Ascending aorta (tissue), 2 donors: ENCODE results near the gene ZNF385B. TPM values are rescaled to one million over a fixed set of nuclear protein-coding genes. Genes with fewer than 3 reads are reported as not detected.
"Not testable (repeated sequence)": the region's sequence is repeated elsewhere in the genome, so short reads cannot be mapped to it uniquely, and the experiment has no call there.

Experiments
- DNase-seq, 2 donors: peaks; one replicate each; pipeline ENCODE4 v3.0.0-alpha.2; 2019; ENCODE audit warnings: low spot score in 2 of 2
- H3K27ac ChIP-seq, 2 donors: fragments of 200-600 bp; sonication (generic); one replicate each; pipeline ENCODE4 v1.5.1; 2016 to 2017; ENCODE audit warnings: mild to moderate bottlenecking in 1 of 2
- H3K27me3 ChIP-seq: fragments of 200-600 bp; sonication (generic); one replicate; pipeline ENCODE4 v1.5.1; 2017
- H3K36me3 ChIP-seq, 2 donors: fragments of 200-600 bp; sonication (generic); one replicate each; pipeline ENCODE4 v1.5.1; 2016
- H3K4me1 ChIP-seq, 2 donors: fragments of 200-600 bp; sonication (generic); one replicate each; pipeline ENCODE4 v1.5.1; 2016 to 2017; ENCODE audit warnings: mild to moderate bottlenecking in 1 of 2
- H3K4me3 ChIP-seq, 2 donors: fragments of 200-600 bp; sonication (generic); one replicate each; pipeline ENCODE4 v1.5.1; 2016 to 2017; ENCODE audit warnings: mild to moderate bottlenecking in 1 of 2
- H3K9me3 ChIP-seq, 2 donors: fragments of 200-600 bp; sonication (generic); one replicate each; pipeline ENCODE4 v1.5.1; 2016
- CTCF ChIP-seq, 3 experiments: fragments of 200-600 bp in 2 of 3; fragments of 450-650 bp in 1 of 3; sonication (generic) in 2 of 3; IDR thresholded peaks; one replicate each; pipeline ENCODE4 v1.5.1; 2016 to 2019; ENCODE audit warnings: antibody characterized with exemption in 3 of 3, mild to moderate bottlenecking in 1 of 3, moderate library complexity in 1 of 3
- intact Hi-C: fragments of 100-400 bp; cut with DNase I; formaldehyde crosslinking; loops from one replicate; pipeline ENCODE4 v1.15.1; 2023
- total RNA-seq: library from RNA; depleted of rRNA; stranded (reverse); fragments of >200 nt; gene quantifications from one replicate; pipeline ENCODE4 v1.1.0, GENCODE V29; 2016

The ZNF385B gene
- total RNA-seq, 1 donor from 2014 or later, result 0.21 TPM

DNA sequence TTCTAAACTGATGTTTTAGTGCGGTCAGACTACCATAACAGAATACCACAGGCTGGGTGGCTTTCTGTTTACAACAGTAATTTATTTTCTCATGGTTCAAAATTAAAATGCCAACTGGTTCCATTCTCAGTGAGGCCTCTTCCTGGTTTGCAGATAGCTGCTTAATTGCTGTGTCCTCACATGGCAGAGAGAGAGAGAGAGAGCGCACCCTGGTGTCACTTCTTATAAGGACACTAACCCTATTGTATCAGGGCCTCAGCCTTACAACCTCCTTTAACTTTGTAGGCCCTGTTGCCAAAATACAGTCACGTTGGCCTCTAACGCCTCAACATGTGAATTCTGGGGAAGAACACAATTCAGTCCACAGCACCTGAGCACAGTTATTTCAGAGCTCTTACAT lies 37.5 kb upstream of the ZNF385B start:
- no peak overlapping the region for H3K27ac ChIP-seq
- DNase-seq, result no peak
- H3K4me1 ChIP-seq, result no peaks in the 10 kb centered on the region
- H3K9me3 ChIP-seq, result no peaks in the 10 kb centered on the region
- H3K27me3 ChIP-seq, result no peaks in the 10 kb centered on the region
- intact Hi-C loops, result no loop called here
- no peak for TF ChIP-seq CTCF (IDR thresholded peaks at IDR 0.05)
- H3K4me3 ChIP-seq, result no peak overlapping the region
- no peaks in the 10 kb centered on the region for H3K36me3 ChIP-seq

- no peak overlapping the region for H3K4me3 ChIP-seq
- H3K9me3 ChIP-seq, result no peaks in the 10 kb centered on the region
- no peaks in the 10 kb centered on the region for H3K4me1 ChIP-seq
- no peak overlapping the region for H3K27ac ChIP-seq
- no peaks in the 10 kb centered on the region for H3K36me3 ChIP-seq
- no peaks in the 10 kb centered on the region for H3K27me3 ChIP-seq
- no peak for DNase-seq
- intact Hi-C loops, result no loop called here
- TF ChIP-seq CTCF (IDR thresholded peaks at IDR 0.05), result no peak
These were observed 32.2 kb upstream of the ZNF385B start for GRCh38 chr2:179893616-179894015.

GRCh38 chr2:179891237-179891636 lies 29.8 kb upstream of the ZNF385B start:
- no peak for TF ChIP-seq CTCF (IDR thresholded peaks at IDR 0.05)
- no peaks in the 10 kb centered on the region for H3K4me1 ChIP-seq

DNA sequence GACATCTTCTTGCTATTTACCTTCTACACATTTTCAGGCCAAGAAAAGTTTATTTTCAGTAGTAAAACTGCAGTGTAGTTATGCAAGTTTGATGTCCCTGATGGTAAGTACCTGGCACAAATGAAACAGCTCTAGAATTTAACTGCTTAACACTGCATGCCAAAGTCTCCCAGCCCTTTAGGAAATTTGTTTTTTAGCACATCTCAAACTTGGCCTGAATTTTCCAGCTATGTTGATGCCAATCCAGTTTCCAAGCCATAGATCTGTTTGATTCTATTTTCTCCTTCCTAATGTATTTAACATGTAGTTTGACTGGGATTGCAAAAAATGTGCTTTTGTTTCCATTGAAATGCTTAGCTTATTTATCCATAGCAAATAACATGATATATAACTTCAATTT lies 29.3 kb upstream of the ZNF385B start:
- no peak overlapping the region for H3K27ac ChIP-seq
- no peak for TF ChIP-seq CTCF (IDR thresholded peaks at IDR 0.05)
- DNase-seq, result no peak
- no peaks in the 10 kb centered on the region for H3K4me1 ChIP-seq
- H3K27me3 ChIP-seq, result no peaks in the 10 kb centered on the region
- intact Hi-C loops, result no loop called here
- no peaks in the 10 kb centered on the region for H3K9me3 ChIP-seq
- H3K36me3 ChIP-seq, result no peaks in the 10 kb centered on the region
- no peak overlapping the region for H3K4me3 ChIP-seq

More at GRCh38 chr2:179891237-179891636, 29.8 kb upstream of the ZNF385B start:
- no peak overlapping the region for H3K4me3 ChIP-seq
- no peak overlapping the region for H3K27ac ChIP-seq
- intact Hi-C loops, result no loop called here
- H3K27me3 ChIP-seq, result no peaks in the 10 kb centered on the region
- H3K9me3 ChIP-seq, result no peaks in the 10 kb centered on the region
- H3K36me3 ChIP-seq, result no peaks in the 10 kb centered on the region
- DNase-seq, result no peak

DNA sequence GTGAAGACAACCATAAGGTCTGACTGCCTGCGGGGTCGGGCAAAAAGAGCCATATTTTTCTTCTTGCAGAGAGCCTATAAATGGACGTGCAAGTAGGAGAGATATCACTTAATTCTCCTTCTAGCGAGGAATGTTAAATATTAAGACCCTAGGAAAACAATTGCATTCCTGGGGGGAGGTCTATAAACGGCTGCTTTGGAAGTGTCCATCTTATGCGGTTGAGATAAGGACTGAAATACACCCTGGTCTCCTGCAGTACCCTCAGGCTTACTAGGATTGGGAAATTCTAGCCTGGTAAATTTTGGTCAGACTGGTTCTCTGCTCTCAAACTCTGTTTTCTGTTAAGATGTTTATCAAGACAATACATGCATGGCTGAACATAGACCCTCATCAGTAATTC lies 27.2 kb upstream of the ZNF385B start:
- intact Hi-C loops, H3K4me3 ChIP-seq, H3K4me1 ChIP-seq, H3K36me3 ChIP-seq, DNase-seq, H3K27me3 ChIP-seq, H3K9me3 ChIP-seq, H3K27ac ChIP-seq: not testable (repeated sequence)

GRCh38 chr2:179884193-179884592 lies 22.8 kb upstream of the ZNF385B start:
- no peak for DNase-seq
- Histone ChIP-seq H3K9me3 (no peaks in the 10 kb centered on the region), H3K4me1 (no peaks in the 10 kb centered on the region), H3K36me3 (no peaks in the 10 kb centered on the region), H3K4me3 (no peak overlapping the region), H3K27me3 (no peaks in the 10 kb centered on the region), H3K27ac (no peak overlapping the region)
- intact Hi-C loops, result no loop called here
- TF ChIP-seq CTCF (IDR thresholded peaks at IDR 0.05), result no peak
